GM18502 (cell line): ENCODE results near the gene TMEM150C.
"Not testable (repeated sequence)": the region's sequence is repeated elsewhere in the genome, so short reads cannot be mapped to it uniquely, and the experiment has no call there.

Experiments
- ATAC-seq: cut with Tn5 transposase; IDR thresholded peaks from one replicate; pipeline ENCODE4 v1.9.1; 2021; ENCODE audit warnings: mild to moderate bottlenecking; ENCODE audit not compliant: unreplicated experiment, poor library complexity

Gene TMEM150C

GRCh38 chr4:82569727-82570126 is 7.9 kb upstream of the TMEM150C start:
- no peak for ATAC-seq

GRCh38 chr4:82569076-82569475 is 7.3 kb upstream of the TMEM150C start:
- ATAC-seq = no peak

GRCh38 chr4:82567444-82567843 is 5.7 kb upstream of the TMEM150C start:
- no peak for ATAC-seq

GRCh38 chr4:82562564-82562854 is 721 bp upstream of the TMEM150C start:
- no peak for ATAC-seq

- ATAC-seq = no peak
Measured at GRCh38 chr4:82560853-82561785, 669 bp downstream of the TMEM150C start.

- no peak for ATAC-seq
Measured at GRCh38 chr4:82559735-82560120, 2.1 kb downstream of the TMEM150C start.

- not testable (repeated sequence) for ATAC-seq
Measured at GRCh38 chr4:82559090-82559734, 2.6 kb downstream of the TMEM150C start.

GRCh38 chr4:82555276-82555675 is 6.5 kb downstream of the TMEM150C start:
- no peak for ATAC-seq

- ATAC-seq = no peak
Measured at GRCh38 chr4:82553020-82553419, 8.8 kb downstream of the TMEM150C start.

- no peak for ATAC-seq
Measured at GRCh38 chr4:82551734-82552133, 10.1 kb downstream of the TMEM150C start.

GRCh38 chr4:82547850-82548249 is 13.9 kb downstream of the TMEM150C start:
- ATAC-seq = not testable (repeated sequence)

- no peak for ATAC-seq
Measured at GRCh38 chr4:82543131-82543530, 18.7 kb downstream of the TMEM150C start.

- ATAC-seq = no peak
Measured at GRCh38 chr4:82542642-82543041, 19.1 kb downstream of the TMEM150C start.

GRCh38 chr4:82529322-82529721 is 32.5 kb downstream of the TMEM150C start:
- no peak for ATAC-seq

- no peak for ATAC-seq
Measured at GRCh38 chr4:82528868-82529267, 32.9 kb downstream of the TMEM150C start.

GRCh38 chr4:82528074-82528473 is 33.7 kb downstream of the TMEM150C start:
- ATAC-seq = no peak

GRCh38 chr4:82525307-82525911 is 36.4 kb downstream of the TMEM150C start:
- ATAC-seq = no peak

- ATAC-seq = no peak
Measured at GRCh38 chr4:82524570-82525152, 37.1 kb downstream of the TMEM150C start.

GRCh38 chr4:82523179-82523578 is 38.6 kb downstream of the TMEM150C start:
- ATAC-seq = no peak

GRCh38 chr4:82522472-82522871 is 39.3 kb downstream of the TMEM150C start:
- ATAC-seq = no peak

GRCh38 chr4:82521283-82521682 is 40.5 kb downstream of the TMEM150C start:
- ATAC-seq = no peak
